Measurements from ENCODE around the gene LAMA4. TPM values are rescaled to one million over a fixed set of nuclear protein-coding genes. Genes with fewer than 3 reads are reported as not detected.

LAMA4 gene
- total RNA-seq, 1 experiment from 2014 or later = 2.1 TPM

DNA sequence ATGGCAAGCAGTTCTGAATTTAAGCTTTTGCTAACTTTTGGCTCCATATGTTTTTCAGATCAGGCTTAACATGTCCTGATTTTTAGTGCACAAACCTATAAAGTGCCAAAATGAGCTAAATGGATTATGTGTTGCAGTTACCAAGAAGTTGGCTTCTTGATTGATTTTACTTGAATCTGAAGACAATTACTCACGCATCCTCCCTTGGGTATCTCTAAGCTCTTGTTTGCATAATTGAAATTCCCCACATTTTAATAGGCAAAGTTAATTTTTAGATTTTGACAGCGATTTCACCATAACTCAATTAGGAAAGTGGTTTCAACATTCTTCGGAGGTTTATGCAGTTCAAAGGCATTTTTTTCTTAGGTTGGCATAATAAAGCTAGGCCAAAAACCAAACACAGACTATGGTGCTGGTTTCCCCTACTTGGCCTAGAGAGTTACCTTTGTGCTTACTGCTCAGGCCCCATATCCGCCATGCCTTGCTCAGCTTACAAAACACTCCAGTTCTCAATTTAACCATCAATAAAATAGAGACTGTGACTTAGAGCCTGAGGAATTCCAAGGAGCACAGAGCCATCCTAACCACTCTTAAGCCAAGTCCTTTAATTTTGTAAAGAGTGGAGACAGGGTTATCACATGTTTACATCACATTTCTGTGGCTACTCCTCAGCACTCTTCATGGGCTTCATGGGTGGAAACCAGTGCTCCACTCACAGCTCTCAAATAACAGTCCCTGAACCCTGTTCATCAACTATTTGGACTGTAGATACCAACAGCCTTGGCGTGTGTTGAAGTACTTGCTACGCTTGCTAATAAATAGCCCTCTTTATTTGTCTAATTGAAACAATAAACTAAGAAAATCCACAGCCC lies 32.1 kb downstream of the LAMA4 start:
- DNase-seq = no peak
- Histone ChIP-seq H3K27me3 (ENCODE audit: control insufficient read depth, insufficient read depth, low read length) (no peaks in the 10 kb centered on the region), H3K36me3 (replicated peaks; ENCODE audit: control insufficient read depth, insufficient read depth, low read length) (no peaks in the 10 kb centered on the region), H3K4me3 (ENCODE audit: insufficient read depth, low read depth, low read length) (no peak overlapping the region)

DNA sequence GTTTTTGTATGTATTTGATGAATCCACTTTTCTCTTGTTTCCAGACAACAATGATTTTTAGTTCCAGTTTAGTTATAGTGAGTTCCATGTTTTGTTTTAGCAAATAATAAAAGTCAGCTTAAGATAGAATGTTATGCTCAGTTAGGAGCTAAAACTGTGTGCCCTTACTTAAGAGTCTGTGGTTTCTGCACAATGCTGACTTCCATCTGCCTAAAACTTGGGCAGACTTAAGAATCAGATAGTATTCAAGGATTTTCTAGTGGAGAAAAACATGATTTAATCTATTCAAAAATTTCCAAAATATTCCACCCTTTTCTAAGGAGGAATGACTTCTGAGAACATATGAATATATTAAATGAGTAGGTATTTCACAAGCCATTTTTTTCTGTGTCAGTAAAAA lies 32.8 kb downstream of the LAMA4 start:
- Histone ChIP-seq H3K36me3 (replicated peaks; ENCODE audit: control insufficient read depth, insufficient read depth, low read length) (no peaks in the 10 kb centered on the region), H3K4me3 (ENCODE audit: insufficient read depth, low read depth, low read length) (no peak overlapping the region), H3K27me3 (ENCODE audit: control insufficient read depth, insufficient read depth, low read length) (no peaks in the 10 kb centered on the region)
- DNase-seq = no peak

DNA sequence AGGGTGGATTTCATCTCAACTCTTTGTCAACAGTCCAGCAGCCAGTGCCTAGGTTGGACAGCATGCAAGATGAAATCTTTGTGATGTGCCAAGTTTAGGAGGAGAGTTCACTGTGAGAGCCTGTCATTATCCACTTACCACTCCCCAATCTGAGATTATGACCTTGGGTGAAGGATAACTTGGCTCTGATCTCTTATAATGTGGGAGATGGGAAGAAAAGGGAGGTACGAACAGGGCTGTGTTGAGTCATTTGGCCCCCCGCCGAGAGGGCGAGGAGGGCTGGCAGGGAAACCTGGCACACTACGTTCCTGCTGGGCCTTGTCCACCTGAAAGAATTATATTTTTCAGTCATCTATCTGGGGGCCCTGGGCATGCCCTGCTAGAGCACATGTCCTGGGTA lies 35.8 kb downstream of the LAMA4 start:
- Histone ChIP-seq H3K36me3 (replicated peaks; ENCODE audit: control insufficient read depth, insufficient read depth, low read length) (no peaks in the 10 kb centered on the region), H3K4me3 (ENCODE audit: insufficient read depth, low read depth, low read length) (no peak overlapping the region), H3K27me3 (ENCODE audit: control insufficient read depth, insufficient read depth, low read length) (no peaks in the 10 kb centered on the region)
- no peak for DNase-seq

DNA sequence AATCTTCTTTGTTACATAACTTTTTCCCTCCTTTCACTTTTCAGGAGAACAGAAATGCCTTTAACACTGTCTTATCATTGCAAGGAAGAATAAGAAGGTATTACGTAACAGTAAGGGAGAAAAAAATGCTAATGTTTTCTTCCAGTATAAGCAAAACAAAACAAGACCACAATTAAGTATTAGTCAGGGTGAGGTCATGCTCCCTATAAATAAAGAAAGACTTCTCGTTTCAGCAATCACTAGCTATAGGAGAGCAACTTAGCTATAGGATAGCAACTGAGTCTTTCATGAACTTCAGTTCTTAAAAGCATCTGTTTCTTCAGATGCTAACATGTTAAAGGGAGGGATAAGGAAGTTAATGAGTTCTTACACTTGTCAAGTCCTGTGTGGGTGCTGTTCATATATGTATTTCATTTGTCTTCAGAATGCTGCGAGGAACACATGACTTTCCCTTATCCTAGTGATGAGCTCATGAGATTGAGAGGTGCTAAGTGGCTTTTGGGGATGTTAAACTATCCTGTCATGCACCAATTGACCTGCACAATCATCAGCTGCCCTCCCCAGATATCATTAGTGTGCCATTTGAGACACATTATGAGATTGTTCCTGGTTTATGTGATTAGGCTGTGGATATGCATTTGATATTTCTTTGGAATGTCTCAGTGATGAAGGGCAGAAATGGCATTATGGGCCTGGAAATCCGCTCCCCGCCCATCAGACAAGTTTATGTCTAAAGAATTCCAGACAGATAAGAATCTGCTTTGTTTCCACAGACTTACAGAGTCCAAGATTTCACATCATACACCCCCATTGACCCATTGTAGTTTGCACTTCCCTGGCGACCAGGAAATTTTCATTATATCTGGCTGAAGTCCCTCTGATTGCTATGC lies 37.5 kb downstream of the LAMA4 start:
- DNase-seq = no peak
- no peaks in the 10 kb centered on the region for H3K27me3 ChIP-seq (ENCODE audit: control insufficient read depth, insufficient read depth, low read length)
- H3K4me3 ChIP-seq (ENCODE audit: insufficient read depth, low read depth, low read length) = no peak overlapping the region
- H3K36me3 ChIP-seq (replicated peaks; ENCODE audit: control insufficient read depth, insufficient read depth, low read length) = no peaks in the 10 kb centered on the region

DNA sequence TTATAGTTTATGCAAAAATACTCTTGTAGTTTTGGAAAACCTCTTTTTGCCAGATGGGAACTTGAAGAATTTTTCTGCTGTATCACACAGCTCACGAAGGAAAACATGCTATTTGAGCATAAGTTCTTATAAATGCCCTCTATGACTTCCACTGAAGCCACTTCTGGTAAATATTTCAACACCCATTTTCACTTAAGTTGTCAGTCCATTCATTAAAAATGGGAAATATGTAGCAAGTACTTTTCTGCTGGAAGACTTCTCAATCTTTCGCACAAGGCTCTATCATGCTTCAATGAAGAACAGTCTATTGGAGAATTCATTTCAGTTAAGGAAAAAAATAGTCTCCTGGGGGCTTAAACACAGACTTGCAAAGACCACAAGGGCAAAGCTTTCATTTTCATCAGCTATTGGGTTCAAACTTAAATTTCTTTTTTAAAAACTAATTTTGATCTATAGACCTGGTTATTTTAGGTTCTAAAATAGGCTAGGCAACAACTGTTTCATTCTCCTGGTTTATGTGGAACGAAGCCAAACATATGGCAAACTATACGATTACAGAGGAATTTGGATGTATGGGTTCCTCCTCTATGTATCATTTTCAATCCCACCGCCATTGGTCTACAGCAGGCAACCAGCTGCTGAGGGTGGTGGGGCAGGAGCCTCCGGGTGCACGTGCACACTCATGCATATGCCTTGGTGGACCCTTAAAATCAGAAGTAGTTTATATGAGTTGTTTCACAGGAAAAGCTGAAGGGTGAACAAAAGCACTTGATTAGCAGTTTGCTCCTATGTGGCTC lies 38.7 kb downstream of the LAMA4 start:
- H3K36me3 ChIP-seq (replicated peaks; ENCODE audit: control insufficient read depth, insufficient read depth, low read length) = no peaks in the 10 kb centered on the region
- no peak overlapping the region for H3K4me3 ChIP-seq (ENCODE audit: insufficient read depth, low read depth, low read length)
- no peaks in the 10 kb centered on the region for H3K27me3 ChIP-seq (ENCODE audit: control insufficient read depth, insufficient read depth, low read length)
- DNase-seq = no peak

DNA sequence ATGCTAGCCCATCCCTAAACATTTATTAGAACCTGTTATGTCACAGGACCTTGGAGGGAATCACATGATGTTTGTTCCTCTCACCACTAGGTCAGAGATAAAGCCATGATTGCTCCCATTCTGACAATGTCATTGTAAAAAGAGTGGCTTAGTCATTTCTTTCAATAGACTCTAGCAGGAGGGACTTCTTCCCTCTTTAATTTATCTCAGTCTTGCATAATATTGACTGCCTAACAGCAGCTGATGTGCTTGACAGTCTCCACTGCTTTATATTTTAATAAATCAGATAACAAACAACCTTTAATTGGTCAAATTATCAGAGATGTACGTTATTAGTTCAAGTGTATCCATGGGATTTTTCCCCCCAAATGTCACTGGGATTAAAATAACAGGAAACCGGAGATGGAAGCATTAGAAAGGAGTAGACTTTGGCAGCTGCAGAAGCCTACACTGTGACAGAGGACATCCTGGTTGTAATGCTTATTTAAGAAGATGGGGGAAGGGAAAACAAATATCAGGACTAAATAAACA lies 39.6 kb downstream of the LAMA4 start:
- Histone ChIP-seq H3K27me3 (ENCODE audit: control insufficient read depth, insufficient read depth, low read length) (no peaks in the 10 kb centered on the region), H3K4me3 (ENCODE audit: insufficient read depth, low read depth, low read length) (no peak overlapping the region), H3K36me3 (replicated peaks; ENCODE audit: control insufficient read depth, insufficient read depth, low read length) (no peaks in the 10 kb centered on the region)
- no peak for DNase-seq

DNA sequence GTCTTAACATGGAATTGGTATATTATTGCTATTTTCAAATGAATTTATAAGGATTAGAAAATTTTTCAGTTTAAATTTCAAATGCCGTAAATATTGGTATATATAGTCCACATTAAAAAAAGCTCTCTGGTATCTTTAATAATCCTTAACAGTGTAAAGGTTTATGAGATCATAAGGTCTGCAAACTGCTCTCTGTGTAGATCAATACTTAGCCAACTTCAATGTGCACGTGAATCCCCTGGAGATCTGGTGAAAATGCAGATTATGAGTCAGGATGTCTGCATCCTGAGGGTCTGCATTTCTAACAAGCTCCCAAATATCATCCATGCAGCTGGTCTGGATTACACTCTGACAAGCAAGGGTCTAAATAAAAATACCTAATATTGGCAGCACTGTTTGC lies 43.5 kb downstream of the LAMA4 start:
- Histone ChIP-seq H3K27me3 (ENCODE audit: control insufficient read depth, insufficient read depth, low read length) (no peaks in the 10 kb centered on the region), H3K36me3 (replicated peaks; ENCODE audit: control insufficient read depth, insufficient read depth, low read length) (no peaks in the 10 kb centered on the region), H3K4me3 (ENCODE audit: insufficient read depth, low read depth, low read length) (no peak overlapping the region)
- no peak for DNase-seq

DNA sequence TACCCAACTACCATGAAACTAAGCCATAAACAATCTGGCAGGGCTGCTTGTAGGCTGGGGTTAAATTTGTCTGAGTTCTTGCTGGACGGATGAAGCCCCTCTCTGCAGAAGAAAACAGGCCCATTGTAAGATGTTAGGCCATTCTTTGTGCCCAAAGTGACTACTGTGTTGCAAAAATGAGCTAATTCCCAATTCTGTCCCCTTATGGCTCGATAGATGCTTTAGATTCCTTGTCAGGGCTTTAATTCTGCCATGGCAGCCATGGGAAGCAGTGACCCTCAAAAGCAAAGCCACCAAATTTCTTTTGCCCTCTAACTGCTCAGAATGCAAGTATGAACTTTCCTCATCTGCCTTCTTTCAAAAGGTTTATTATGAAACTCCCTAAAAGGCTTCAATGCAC lies 45.2 kb downstream of the LAMA4 start:
- no peaks in the 10 kb centered on the region for H3K36me3 ChIP-seq (replicated peaks; ENCODE audit: control insufficient read depth, insufficient read depth, low read length)

DNA sequence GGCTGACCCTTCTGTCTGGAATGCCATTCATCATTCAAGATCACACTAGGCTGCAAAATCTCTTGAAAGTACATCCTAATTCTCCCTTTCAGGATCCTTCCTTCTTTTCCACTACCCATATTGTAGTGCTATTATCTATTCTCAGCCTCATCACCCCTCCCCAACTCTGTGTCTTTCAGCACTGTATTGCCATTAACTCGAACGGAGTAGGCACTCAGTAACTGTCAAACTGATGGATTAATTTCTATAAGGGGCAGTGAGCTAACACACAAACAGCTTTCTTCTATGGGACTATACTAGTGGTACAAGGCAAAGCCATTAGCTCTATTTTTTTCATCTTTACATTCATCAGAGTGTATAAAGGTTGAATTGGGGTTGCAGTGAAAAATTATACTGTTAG lies 46.6 kb downstream of the LAMA4 start:
- H3K36me3 ChIP-seq (replicated peaks; ENCODE audit: control insufficient read depth, insufficient read depth, low read length) = no peaks in the 10 kb centered on the region
- no peak overlapping the region for H3K4me3 ChIP-seq (ENCODE audit: insufficient read depth, low read depth, low read length)
- DNase-seq = no peak
- no peaks in the 10 kb centered on the region for H3K27me3 ChIP-seq (ENCODE audit: control insufficient read depth, insufficient read depth, low read length)

More for the DNA sequence above, 45.2 kb downstream of the LAMA4 start:
- no peak overlapping the region for H3K4me3 ChIP-seq (ENCODE audit: insufficient read depth, low read depth, low read length)
- H3K27me3 ChIP-seq (ENCODE audit: control insufficient read depth, insufficient read depth, low read length) = no peaks in the 10 kb centered on the region
- DNase-seq = no peak

DNA sequence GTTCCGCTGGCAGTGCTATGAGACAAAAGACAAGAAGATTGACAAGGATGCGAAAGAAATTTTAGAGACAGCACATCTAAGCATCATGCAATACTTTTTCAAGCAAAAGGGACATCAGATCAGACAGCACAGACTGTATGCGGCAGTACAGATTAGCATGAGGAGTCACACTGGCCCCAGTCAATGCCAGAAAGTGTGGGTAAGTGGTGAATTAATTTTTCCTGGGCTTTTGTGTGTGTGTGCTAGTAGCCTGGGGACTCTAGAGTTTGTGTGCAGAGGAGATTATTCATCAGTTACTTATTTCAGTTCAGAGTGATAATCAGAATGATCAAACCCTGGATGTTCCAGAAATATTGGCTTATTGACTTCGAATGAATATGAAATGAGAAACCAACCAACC lies 47.2 kb downstream of the LAMA4 start:
- no peaks in the 10 kb centered on the region for H3K36me3 ChIP-seq (replicated peaks; ENCODE audit: control insufficient read depth, insufficient read depth, low read length)
- no peaks in the 10 kb centered on the region for H3K27me3 ChIP-seq (ENCODE audit: control insufficient read depth, insufficient read depth, low read length)
- no peak for DNase-seq
- H3K4me3 ChIP-seq (ENCODE audit: insufficient read depth, low read depth, low read length) = no peak overlapping the region

DNA sequence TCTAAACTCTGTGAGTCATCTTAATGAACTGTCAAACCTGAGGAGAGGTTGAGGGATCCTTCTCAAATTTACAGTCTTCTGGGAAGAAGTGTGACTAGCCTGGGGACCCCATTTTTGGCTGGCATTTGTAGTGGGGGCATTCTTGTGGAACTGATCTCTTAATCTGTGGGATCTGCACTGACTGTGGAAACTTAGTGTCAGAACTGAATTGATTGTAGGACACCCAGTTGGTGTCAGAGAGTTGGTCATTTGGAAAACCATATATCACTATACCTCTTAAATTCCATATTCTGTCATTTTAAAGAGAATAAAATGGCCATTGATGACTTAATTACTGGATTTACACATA lies 48.3 kb downstream of the LAMA4 start:
- Histone ChIP-seq H3K27me3 (ENCODE audit: control insufficient read depth, insufficient read depth, low read length) (no peaks in the 10 kb centered on the region), H3K36me3 (replicated peaks; ENCODE audit: control insufficient read depth, insufficient read depth, low read length) (no peaks in the 10 kb centered on the region), H3K4me3 (ENCODE audit: insufficient read depth, low read depth, low read length) (no peak overlapping the region)
- no peak for DNase-seq

DNA sequence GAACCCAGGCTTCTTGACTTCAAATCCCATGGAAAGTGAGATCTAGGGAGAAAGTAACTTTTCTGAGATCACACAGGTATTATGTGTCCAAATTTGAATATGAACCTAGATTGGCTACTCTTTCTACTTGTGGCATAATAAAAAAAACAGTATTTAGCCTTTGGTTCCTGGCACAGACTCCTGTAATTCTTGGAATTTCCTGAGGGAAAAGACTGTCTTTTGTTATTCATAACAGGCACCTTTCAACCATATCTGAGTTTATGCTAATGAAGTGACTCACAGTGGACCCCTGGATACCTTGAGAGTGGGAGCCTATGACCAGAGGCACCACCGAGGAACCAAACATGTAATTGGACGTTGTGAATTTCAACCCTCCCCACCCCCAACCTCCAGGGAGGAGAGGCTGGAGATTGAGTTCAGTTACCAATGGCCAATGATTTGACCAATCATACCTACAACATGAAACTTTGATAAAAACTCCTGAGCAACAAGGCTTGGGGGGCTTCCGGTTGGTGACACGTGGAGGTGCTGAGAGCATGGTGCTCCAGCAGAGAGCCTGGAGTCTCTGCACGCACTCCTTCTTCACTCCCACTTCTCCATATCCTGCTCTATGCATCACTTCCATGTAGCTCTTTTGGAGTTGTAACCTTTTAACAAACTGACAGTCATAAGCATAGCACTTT lies 48.8 kb downstream of the LAMA4 start:
- Histone ChIP-seq H3K4me3 (ENCODE audit: insufficient read depth, low read depth, low read length) (no peak overlapping the region), H3K27me3 (ENCODE audit: control insufficient read depth, insufficient read depth, low read length) (no peaks in the 10 kb centered on the region), H3K36me3 (replicated peaks; ENCODE audit: control insufficient read depth, insufficient read depth, low read length) (no peaks in the 10 kb centered on the region)
- DNase-seq = no peak

DNA sequence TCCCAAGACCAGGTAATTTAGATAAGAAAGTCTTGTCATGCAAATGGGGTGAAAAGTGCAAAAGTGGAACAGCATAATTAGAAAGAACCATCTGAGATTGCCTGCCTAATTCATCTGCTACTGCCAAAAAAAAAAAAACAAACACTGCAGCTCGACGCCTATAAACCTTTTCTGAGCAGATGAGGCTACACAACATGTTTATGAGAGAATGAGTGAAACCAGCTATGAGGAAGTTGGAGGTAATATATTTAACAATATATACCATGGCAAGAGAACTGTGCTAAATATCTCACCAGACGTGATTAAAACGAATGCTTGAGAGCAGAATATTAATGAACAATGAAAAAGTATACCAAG lies 50.0 kb downstream of the LAMA4 start:
- Histone ChIP-seq H3K4me3 (ENCODE audit: insufficient read depth, low read depth, low read length) (no peak overlapping the region), H3K36me3 (replicated peaks; ENCODE audit: control insufficient read depth, insufficient read depth, low read length) (no peaks in the 10 kb centered on the region), H3K27me3 (ENCODE audit: control insufficient read depth, insufficient read depth, low read length) (no peaks in the 10 kb centered on the region)
- no peak for DNase-seq

Measured in H7 (cell line).